Stimulated activated CD8-positive, alpha-beta memory T cell treated with anti-CD3 and anti-CD28 coated beads, Interleukin-4, amount 100 ng/mL, for 48 hours (primary cell): Measurements from ENCODE around the gene NEUROG1.
"Not testable (repeated sequence)": the region's sequence is repeated elsewhere in the genome, so short reads cannot be mapped to it uniquely, and the experiment has no call there.

Experiments
- DNase-seq: peaks from one replicate; pipeline ENCODE4 v3.0.0-alpha.2; 2020

Gene NEUROG1

GRCh38 chr5:135534609-135535419, 950 bp downstream of the NEUROG1 start:
- DNase-seq: peak; percentile 31

GRCh38 chr5:135533794-135534193, 2.0 kb downstream of the NEUROG1 start:
- no peak for DNase-seq

- no peak for DNase-seq
Measured at GRCh38 chr5:135533334-135533733, 2.4 kb downstream of the NEUROG1 start.

- DNase-seq: not testable (repeated sequence)
Measured at GRCh38 chr5:135529576-135529975, 6.2 kb downstream of the NEUROG1 start.

- no peak for DNase-seq
Measured at GRCh38 chr5:135526924-135527323, 8.8 kb downstream of the NEUROG1 start.

GRCh38 chr5:135521964-135522363, 13.8 kb downstream of the NEUROG1 start:
- DNase-seq: no peak

- DNase-seq: no peak
Measured at GRCh38 chr5:135517631-135518030, 18.1 kb downstream of the NEUROG1 start.

- DNase-seq: no peak
Measured at GRCh38 chr5:135514116-135514515, 21.6 kb downstream of the NEUROG1 start.

GRCh38 chr5:135511761-135512575, 23.8 kb downstream of the NEUROG1 start:
- no peak for DNase-seq

- no peak for DNase-seq
Measured at GRCh38 chr5:135509995-135510394, 25.8 kb downstream of the NEUROG1 start.

GRCh38 chr5:135508496-135509005, 27.2 kb downstream of the NEUROG1 start:
- no peak for DNase-seq

- DNase-seq: no peak
Measured at GRCh38 chr5:135505973-135506372, 29.8 kb downstream of the NEUROG1 start.

- DNase-seq: no peak
Measured at GRCh38 chr5:135504376-135504775, 31.4 kb downstream of the NEUROG1 start.

- no peak for DNase-seq
Measured at GRCh38 chr5:135503871-135504270, 31.9 kb downstream of the NEUROG1 start.

GRCh38 chr5:135502836-135503520, 32.8 kb downstream of the NEUROG1 start:
- DNase-seq: no peak

- DNase-seq: no peak
Measured at GRCh38 chr5:135501965-135502364, 33.8 kb downstream of the NEUROG1 start.

- DNase-seq: no peak
Measured at GRCh38 chr5:135498637-135498995, 37.1 kb downstream of the NEUROG1 start.

- DNase-seq: no peak
Measured at GRCh38 chr5:135497971-135498636, 37.7 kb downstream of the NEUROG1 start.

- not testable (repeated sequence) for DNase-seq
Measured at GRCh38 chr5:135495531-135495930, 40.2 kb downstream of the NEUROG1 start.

GRCh38 chr5:135494196-135494595, 41.6 kb downstream of the NEUROG1 start:
- DNase-seq: no peak

- no peak for DNase-seq
Measured at GRCh38 chr5:135493406-135494180, 42.2 kb downstream of the NEUROG1 start.

GRCh38 chr5:135492319-135492626, 43.5 kb downstream of the NEUROG1 start:
- no peak for DNase-seq
